Measurements from ENCODE around the gene NT5C. TPM values are rescaled to one million over a fixed set of nuclear protein-coding genes. Genes with fewer than 3 reads are reported as not detected.

NT5C gene
- total RNA-seq, 4 donors from 2014 or later = 56.0 to 101 (median 68.6) TPM

GRCh38 chr17:75113798-75114551, 17.6 kb downstream of the NT5C start:
- ATAC-seq (ENCODE audit: low FRiP score) (peak; percentile 68), DNase-seq (ENCODE audit: low spot score) (peak; percentile 91)
- peak in 2 of 3 donors; percentile 59 to 87 for TF ChIP-seq CTCF (IDR thresholded peaks at IDR 0.05)

- TF ChIP-seq CTCF (IDR thresholded peaks at IDR 0.05) = no peak
- DNase-seq (ENCODE audit: low spot score) = no peak
- no peak for ATAC-seq (ENCODE audit: low FRiP score)
These were observed 19.7 kb downstream of the NT5C start for GRCh38 chr17:75111777-75112335.

GRCh38 chr17:75110234-75110937, 21.2 kb downstream of the NT5C start:
- TF ChIP-seq CTCF (IDR thresholded peaks at IDR 0.05) = no peak
- DNase-seq (ENCODE audit: low spot score) = no peak
- ATAC-seq (ENCODE audit: low FRiP score) = no peak

- peak; percentile 41 for DNase-seq (ENCODE audit: low spot score)
- peak; percentile 78 for ATAC-seq (ENCODE audit: low FRiP score)
- no peak for TF ChIP-seq CTCF (IDR thresholded peaks at IDR 0.05)
These were observed 21.9 kb downstream of the NT5C start, which contains the start of gene ARMC7 for GRCh38 chr17:75109407-75110233. Gene ARMC7, plus strand, starts transcription at chr17:75109969. Its CDS starts 320 bp downstream, at chr17:75110289.

GRCh38 chr17:75109046-75109406, 22.5 kb downstream of the NT5C start:
- no peak for ATAC-seq (ENCODE audit: low FRiP score)
- no peak for DNase-seq (ENCODE audit: low spot score)
- TF ChIP-seq CTCF (IDR thresholded peaks at IDR 0.05) = no peak

GRCh38 chr17:75108193-75108592, 23.3 kb downstream of the NT5C start:
- no peak for TF ChIP-seq CTCF (IDR thresholded peaks at IDR 0.05)
- DNase-seq (ENCODE audit: low spot score) = no peak
- no peak for ATAC-seq (ENCODE audit: low FRiP score)

Data from omental fat pad (tissue), 4 donors.